GM12878 (cell line): ENCODE results near the gene NEMP2. TPM values are rescaled to one million over a fixed set of nuclear protein-coding genes. Genes with fewer than 3 reads are reported as not detected.

Source experiments
- ATAC-seq: fragments of 200-7000 bp; cut with Tn5 transposase; 3 replicates; pipeline ENCODE4 v1.9.1; 2020; ENCODE audit warnings: mild to moderate bottlenecking, moderate library complexity
- BruUV-seq: library from RNA; stranded (reverse); fragments of 400-500 nt; replicated peaks from 2 replicates; lab custom pipeline; 2021; lab: Mats Ljungman, UMichigan
- CTCF ChIA-PET: fragments of 300-600 bp; sonication (Branson Sonifier 250); formaldehyde crosslinking; extraction: SDS; loops from one replicate; lab custom pipeline; 2021; ENCODE audit warnings: inconsistent platforms; lab: Yijun Ruan, JAX
- POLR2A ChIA-PET: fragments of 350-600 bp; formaldehyde crosslinking; extraction: SDS; loops from one replicate; lab custom pipeline; 2021; ENCODE audit warnings: inconsistent platforms; lab: Charles Lee
- RAD21 ChIA-PET: fragments of 300-600 bp; sonication (Branson Sonifier 250); formaldehyde crosslinking; loops from one replicate; lab custom pipeline; 2023; ENCODE audit warnings: antibody characterized with exemption; ENCODE audit not compliant: unreplicated experiment; lab: Charles Lee
- SMC1A ChIA-PET: fragments of 300-600 bp; sonication (Branson Sonifier 250); formaldehyde crosslinking; loops from one replicate; lab custom pipeline; 2023; ENCODE audit not compliant: unreplicated experiment, uncharacterized antibody; lab: Charles Lee
- DNase-seq: peaks from one replicate; pipeline ENCODE4 v3.0.0-alpha.2; 2011; ENCODE audit warnings: low read depth, low spot score
- FAIRE-seq: peaks from 3 replicates; lab custom pipeline; 2011; peaks lifted over from hg19 to GRCh38; lab: Jason Lieb, UNC
- H2AFZ ChIP-seq: 2 replicates; pipeline ENCODE4 v1.6.0; 2011; ENCODE audit warnings: low read depth, low read length, control low read depth; ENCODE audit not compliant: control insufficient read depth
- H3K27ac ChIP-seq: 2 replicates; pipeline ENCODE4 v1.5.1; 2011; ENCODE audit warnings: control low read depth; ENCODE audit not compliant: control insufficient read depth, insufficient read depth
- H3K27me3 ChIP-seq, 2 experiments: replicated peaks in 1 of 2; 2 replicates each; pipeline versions ENCODE4 v1.6.0 to v1.6.1; 2011; ENCODE audit warnings: low read length in 1 of 2; ENCODE audit not compliant: control insufficient read depth in 2 of 2, insufficient read depth in 2 of 2
- H3K36me3 ChIP-seq, 2 experiments: 2 replicates each; pipeline ENCODE4 v1.5.1; 2011; ENCODE audit warnings: low read length in 1 of 2; ENCODE audit not compliant: control insufficient read depth in 2 of 2, insufficient read depth in 2 of 2
- H3K4me1 ChIP-seq: 2 replicates; pipeline ENCODE4 v1.6.1; 2011; ENCODE audit warnings: mild to moderate bottlenecking, low read length, moderate library complexity, mixed read lengths; ENCODE audit not compliant: control insufficient read depth, insufficient read depth
- H3K4me2 ChIP-seq: 2 replicates; pipeline ENCODE4 v1.6.0; 2011; ENCODE audit warnings: control low read depth; ENCODE audit not compliant: control insufficient read depth, insufficient read depth
- H3K4me3 ChIP-seq: fragments of 200-600 bp; sonication (generic); 2 replicates; pipeline ENCODE4 v1.5.1; 2016
- H3K79me2 ChIP-seq: 2 replicates; pipeline ENCODE4 v1.6.0; 2011; ENCODE audit warnings: low read length; ENCODE audit not compliant: control insufficient read depth, insufficient read depth
- H3K9ac ChIP-seq: 2 replicates; pipeline ENCODE4 v1.8.0; 2011; ENCODE audit warnings: low read length, control low read depth, mixed read lengths; ENCODE audit not compliant: control insufficient read depth, insufficient read depth
- H3K9me3 ChIP-seq: replicated peaks from 3 replicates; pipeline ENCODE4 v1.5.1; 2011; ENCODE audit warnings: mild to moderate bottlenecking, low read length; ENCODE audit not compliant: control insufficient read depth, insufficient read depth
- H4K20me1 ChIP-seq: 2 replicates; pipeline ENCODE4 v1.6.0; 2011; ENCODE audit not compliant: control insufficient read depth, insufficient read depth
- ATF7 ChIP-seq: fragments of 450-650 bp; IDR thresholded peaks from 2 replicates; pipeline ENCODE4 v1.6.1; 2016; ENCODE audit warnings: low read depth, mild to moderate bottlenecking
- ELK1 ChIP-seq: IDR thresholded peaks from 2 replicates; pipeline ENCODE4 v1.6.1; 2012; ENCODE audit warnings: low read depth, low read length, improper control_type of control experiment
- EP300 ChIP-seq, 2 experiments: fragments of 150-350 bp in 1 of 2; IDR thresholded peaks; 2 replicates each; pipeline ENCODE4 v1.6.1; 2011 to 2012; ENCODE audit warnings: low read depth in 2 of 2, low read length in 2 of 2, borderline replicate concordance in 1 of 2, improper control_type of control experiment in 1 of 2, inconsistent platforms in 1 of 2; ENCODE audit not compliant: control insufficient read depth in 1 of 2
- JUNB ChIP-seq: IDR thresholded peaks from 2 replicates; pipeline ENCODE4 v1.6.1; 2016; ENCODE audit warnings: antibody characterized with exemption, mild to moderate bottlenecking
- MEF2A ChIP-seq: IDR thresholded peaks from 2 replicates; pipeline ENCODE4 v1.6.1; 2011; ENCODE audit warnings: low read depth, mild to moderate bottlenecking, low read length, moderate library complexity; ENCODE audit not compliant: insufficient read depth
- MEF2B ChIP-seq: fragments of 450-650 bp; IDR thresholded peaks from 2 replicates; pipeline ENCODE4 v1.6.1; 2018; ENCODE audit warnings: mild to moderate bottlenecking, moderate library complexity; ENCODE audit not compliant: partially characterized antibody, poor library complexity, severe bottlenecking
- MTA2 ChIP-seq: fragments of 450-650 bp; IDR thresholded peaks from 2 replicates; pipeline ENCODE4 v1.6.1; 2016; ENCODE audit warnings: low read depth, mild to moderate bottlenecking, moderate library complexity
- PML ChIP-seq: IDR thresholded peaks from 2 replicates; pipeline ENCODE4 v1.6.1; 2012; ENCODE audit warnings: low read length, inconsistent platforms
- POLR2AphosphoS5 ChIP-seq: IDR thresholded peaks from 2 replicates; pipeline ENCODE4 v1.6.1; 2011; ENCODE audit warnings: mild to moderate bottlenecking, low read length, inconsistent platforms
- RELA ChIP-seq: fragments of 450-650 bp; IDR thresholded peaks from 2 replicates; pipeline ENCODE4 v1.8.0; 2014; ENCODE audit warnings: borderline replicate concordance; ENCODE audit not compliant: partially characterized antibody
- RUNX3 ChIP-seq: IDR thresholded peaks from 2 replicates; pipeline ENCODE4 v1.6.1; 2012; ENCODE audit warnings: low read length, inconsistent platforms
- TCF3 ChIP-seq: IDR thresholded peaks from 2 replicates; pipeline ENCODE4 v1.6.1; 2012; ENCODE audit warnings: low read depth, mild to moderate bottlenecking, low read length, borderline replicate concordance; ENCODE audit not compliant: insufficient read depth
- ZBED1 ChIP-seq: IDR thresholded peaks from 2 replicates; pipeline ENCODE4 v1.6.1; 2016; ENCODE audit warnings: borderline replicate concordance
- ZNF24 ChIP-seq: fragments of 450-650 bp; IDR thresholded peaks from 2 replicates; pipeline ENCODE4 v1.6.1; 2017; ENCODE audit warnings: antibody characterized with exemption, mild to moderate bottlenecking
- ZNF622 ChIP-seq: fragments of 450-650 bp; IDR thresholded peaks from 2 replicates; pipeline ENCODE4 v1.6.1; 2017; ENCODE audit warnings: mild to moderate bottlenecking, inconsistent platforms
- WGBS: methylation state at CpG from one replicate; pipeline ENCODE4 v1.1.6; 2016; ENCODE audit warnings: low lambda C conversion rate; ENCODE audit not compliant: insufficient replicate concordance, insufficient coverage; ENCODE audit errors: missing lambda C conversion rate; 5-methylcytosine and 5-hydroxymethylcytosine counted together
- in situ Hi-C: fragments of 300-500 bp; cut with MboI; formaldehyde crosslinking; loops from 9 replicates; pipeline ENCODE4 v1.14.3; 2018; ENCODE audit warnings: mixed read lengths
- intact Hi-C: fragments of 100-400 bp; cut with micrococcal nuclease; formaldehyde crosslinking; loops from one replicate; pipeline ENCODE4 v1.14.2; 2022; ENCODE audit not compliant: unreplicated experiment
- polyA plus RNA-seq, 11 experiments: library from polyadenylated mRNA; depleted of rRNA in 4 of 11; unstranded in 6 of 11; stranded (reverse) in 5 of 11; fragments of >200 nt; fragmentation: Nextera tagmentation in 4 of 11; fragmentation: Illumina TruSeq in 1 of 11; extraction: Ambion mirVana in 4 of 11; extraction: Trizol in 1 of 11; gene quantifications; 1 replicate in 1 of 11; 2 replicates in 10 of 11; pipeline versions ENCODE4 v1.2.1 to v1.2.3, GENCODE V29; 2011 to 2016; ENCODE audit warnings: inconsistent platforms in 2 of 11, missing spikeins in 2 of 11, low read depth in 1 of 11
- total RNA-seq, 4 experiments: library from RNA; depleted of rRNA in 3 of 4; stranded (reverse); fragments of >200 nt in 3 of 4; fragmentation: Illumina TruSeq in 1 of 4; extraction: Trizol in 1 of 4; gene quantifications; 2 replicates each; pipeline versions ENCODE4 v1.2.1 to v1.2.3, GENCODE V29; 2013 to 2021

Gene NEMP2
- total and polyA plus RNA-seq, 10 of the 15 experiments (the other 5 are each of a cell fraction or from before 2014, with no cell fraction given): 2.3 to 14.0 (median 8.1) TPM

- TF ChIP-seq ZBED1 (no peak), ZNF622 (no peak), TCF3 (no peak), ELK1 (no peak), RELA (no peak)
Observed at GRCh38 chr2:190514676-190515075, 19.8 kb downstream of the NEMP2 start (continued).

- no TSS peak for BruUV-seq
- TF ChIP-seq RUNX3: peak; percentile 19; the same call in 1 of the 2 replicates
- peak; percentile 57 for TF ChIP-seq JUNB
- peak; percentile 41; the same call in 1 of the 2 replicates for TF ChIP-seq ATF7
- peak; percentile 89 for TF ChIP-seq MTA2
- TF ChIP-seq PML: no peak
- peak; percentile 59; the same call in 1 of the 2 replicates for TF ChIP-seq ZNF24
- no peak for TF ChIP-seq POLR2AphosphoS5
- TF ChIP-seq MEF2B: peak; percentile 79
- 0 out of 2 replicates have a peak, but pooled peaks have one; percentile 18 for TF ChIP-seq MEF2A
- TF ChIP-seq EP300 (IDR thresholded peaks at IDR 0.05; ENCODE audit: borderline replicate concordance in 1 of 2, control insufficient read depth in 1 of 2, low read depth in 2 of 2, low read length in 2 of 2): no peak
- ATAC-seq (0 out of 3 replicates have a peak, but pooled peaks have one; percentile 15), FAIRE-seq (no peak), DNase-seq (no peak)
- Histone ChIP-seq H3K36me3 (peaks cover 2 to 11% of the 10 kb centered on the region in 2 experiments), H3K79me2 (no peaks in the 10 kb centered on the region), H4K20me1 (no peaks in the 10 kb centered on the region), H3K9me3 (no peaks in the 10 kb centered on the region), H3K4me2 (no peak overlapping the region), H3K27ac (no peak overlapping the region), H2AFZ (no peak overlapping the region), H3K4me3 (no peak overlapping the region), H3K27me3 (no peaks in the 10 kb centered on the region), H3K4me1 (peaks cover 7% of the 10 kb centered on the region), H3K9ac (no peak overlapping the region)
- intact Hi-C loops: no loop called here
- CTCF ChIA-PET: interaction anchor here (0.9 to 4.8 kb wide), 4 partner anchors 137 to 287 kb away, joined by 3 to 33 read pairs (median 9); no protein-coding TSS in a partner anchor
- in situ Hi-C loops: no loop called here
- RAD21 ChIA-PET: interaction anchor here (0.6 to 2.8 kb wide), 7 partner anchors 13 to 165 kb away, joined by 3 to 25 read pairs (median 3); no protein-coding TSS in a partner anchor
- 46% methylated on average over 2 of the region's 2 CpGs for WGBS
- SMC1A ChIA-PET: interaction anchor here (0.7 to 8.4 kb wide), 9 partner anchors 16 to 291 kb away, joined by 3 to 65 read pairs (median 3); no protein-coding TSS in a partner anchor
- POLR2A ChIA-PET: interaction anchor here (0.8 kb wide), 1 partner anchor 23 kb away, joined by 3 read pairs; no protein-coding TSS in a partner anchor
Observed at GRCh38 chr2:190513877-190514276, 20.6 kb downstream of the NEMP2 start.
